ENCODE measurements around the gene OGFOD3.

Gene OGFOD3

GRCh38 chr17:82339634-82340580, 78.5 kb downstream of the OGFOD3 start:
- Mint-ChIP-seq H3K4me1 (peaks cover 7 to 12% of the 10 kb centered on the region in 2 donors), H3K9me3 (peaks cover 0 to 2% of the 10 kb centered on the region in 2 donors), H3K4me3 (no peak overlapping the region), H3K27ac (no peak overlapping the region), H3K27me3 (peaks cover 3 to 12% of the 10 kb centered on the region in 2 donors), H3K36me3 (no peaks in the 10 kb centered on the region)
- ATAC-seq (replicated peaks) = no peak
- DNase-seq = no peak

All from stimulated activated naive B cell treated with anti-CD40 and anti-IgM and Interleukin-4, amounts not matched to agents 10 μg/mL and 1 μg/mL and 100 μg/mL, for 72 hours (primary cell).